ENCODE data around the gene CNTNAP5.

- TF ChIP-seq CTCF (IDR thresholded peaks at IDR 0.05; ENCODE audit: low read length) = no peak
- no peak for TF ChIP-seq EZH2 (optimal IDR thresholded peaks at IDR 0.05; ENCODE audit: low read depth, low read length)
These were observed 79.8 kb downstream of the CNTNAP5 start for GRCh38 chr2:124104914-124105313.

Data from MM.1S (cell line).